Measurements from ENCODE around the gene COL4A2.

COL4A2 gene

DNA sequence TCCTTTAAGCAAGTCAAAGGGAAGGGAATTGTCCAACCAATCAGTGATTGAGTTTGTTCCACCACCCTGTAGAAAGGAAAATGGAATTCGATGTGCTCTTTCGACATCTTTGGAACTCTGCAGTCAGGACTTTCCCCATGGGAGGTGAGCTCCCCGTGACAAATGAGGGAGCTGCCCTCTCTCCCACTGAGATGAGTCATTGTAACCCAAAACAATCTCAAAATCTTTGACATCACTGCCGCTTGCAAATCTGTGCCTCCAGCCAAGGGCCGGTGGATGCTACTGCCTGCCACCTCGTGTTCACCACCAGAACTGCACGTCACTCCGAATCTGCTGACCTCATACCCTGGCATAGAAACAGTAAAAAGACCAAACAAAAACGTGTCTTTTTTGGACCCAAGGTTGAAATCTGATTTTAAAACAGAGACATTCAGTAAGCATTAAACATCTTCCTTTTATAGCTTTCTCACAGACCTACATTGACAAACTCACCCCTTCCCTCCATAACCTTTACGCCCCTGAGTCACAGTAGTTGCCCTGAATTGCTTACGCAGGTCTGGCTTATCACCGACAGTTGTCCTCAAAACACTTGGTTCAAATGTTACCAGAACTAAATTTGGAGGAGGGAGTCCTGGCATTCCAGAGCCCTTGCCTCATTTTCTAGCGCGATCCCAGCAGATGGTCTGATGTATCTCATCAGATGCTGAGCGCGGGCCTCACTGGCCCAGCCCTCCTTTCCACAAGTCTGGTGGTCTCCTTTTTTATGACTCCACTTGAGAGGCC lies 105.2 kb downstream of the COL4A2 start (continued):
- TF ChIP-seq, protein P1, sequence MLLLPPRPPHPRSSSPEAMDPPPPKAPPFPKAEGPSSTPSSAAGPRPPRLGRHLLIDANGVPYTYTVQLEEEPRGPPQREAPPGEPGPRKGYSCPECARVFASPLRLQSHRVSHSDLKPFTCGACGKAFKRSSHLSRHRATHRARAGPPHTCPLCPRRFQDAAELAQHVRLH (tag by site-specific recombination; IDR thresholded peaks at IDR 0.05): no peak
- TF ChIP-seq ZNF184 (tag by site-specific recombination; IDR thresholded peaks at IDR 0.05): 0 out of 2 replicates have a peak, but pooled peaks have one; percentile 74
- TF ChIP-seq ZNF629 (tag by site-specific recombination; IDR thresholded peaks at IDR 0.05): peak; percentile 99
- TF ChIP-seq GLIS1 (tag by site-specific recombination; IDR thresholded peaks at IDR 0.05): peak; percentile 94
- peak; percentile 93 for TF ChIP-seq IKZF3 (tag by site-specific recombination; IDR thresholded peaks at IDR 0.05)
- no peak for TF ChIP-seq ZNF548 (tag by site-specific recombination; IDR thresholded peaks at IDR 0.05)
- TF ChIP-seq, protein P2, sequence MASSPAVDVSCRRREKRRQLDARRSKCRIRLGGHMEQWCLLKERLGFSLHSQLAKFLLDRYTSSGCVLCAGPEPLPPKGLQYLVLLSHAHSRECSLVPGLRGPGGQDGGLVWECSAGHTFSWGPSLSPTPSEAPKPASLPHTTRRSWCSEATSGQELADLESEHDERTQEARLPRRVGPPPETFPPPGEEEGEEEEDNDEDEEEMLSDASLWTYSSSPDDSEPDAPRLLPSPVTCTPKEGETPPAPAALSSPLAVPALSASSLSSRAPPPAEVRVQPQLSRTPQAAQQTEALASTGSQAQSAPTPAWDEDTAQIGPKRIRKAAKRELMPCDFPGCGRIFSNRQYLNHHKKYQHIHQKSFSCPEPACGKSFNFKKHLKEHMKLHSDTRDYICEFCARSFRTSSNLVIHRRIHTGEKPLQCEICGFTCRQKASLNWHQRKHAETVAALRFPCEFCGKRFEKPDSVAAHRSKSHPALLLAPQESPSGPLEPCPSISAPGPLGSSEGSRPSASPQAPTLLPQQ (tag by site-specific recombination; IDR thresholded peaks at IDR 0.05): 0 out of 2 replicates have a peak, but pooled peaks have one; percentile 19
- TF ChIP-seq, protein P3, sequence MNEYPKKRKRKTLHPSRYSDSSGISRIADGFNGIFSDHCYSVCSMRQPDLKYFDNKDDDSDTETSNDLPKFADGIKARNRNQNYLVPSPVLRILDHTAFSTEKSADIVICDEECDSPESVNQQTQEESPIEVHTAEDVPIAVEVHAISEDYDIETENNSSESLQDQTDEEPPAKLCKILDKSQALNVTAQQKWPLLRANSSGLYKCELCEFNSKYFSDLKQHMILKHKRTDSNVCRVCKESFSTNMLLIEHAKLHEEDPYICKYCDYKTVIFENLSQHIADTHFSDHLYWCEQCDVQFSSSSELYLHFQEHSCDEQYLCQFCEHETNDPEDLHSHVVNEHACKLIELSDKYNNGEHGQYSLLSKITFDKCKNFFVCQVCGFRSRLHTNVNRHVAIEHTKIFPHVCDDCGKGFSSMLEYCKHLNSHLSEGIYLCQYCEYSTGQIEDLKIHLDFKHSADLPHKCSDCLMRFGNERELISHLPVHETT (tag by site-specific recombination; IDR thresholded peaks at IDR 0.05): 0 out of 2 replicates have a peak, but pooled peaks have one; percentile 77
- TF ChIP-seq, protein P4, sequence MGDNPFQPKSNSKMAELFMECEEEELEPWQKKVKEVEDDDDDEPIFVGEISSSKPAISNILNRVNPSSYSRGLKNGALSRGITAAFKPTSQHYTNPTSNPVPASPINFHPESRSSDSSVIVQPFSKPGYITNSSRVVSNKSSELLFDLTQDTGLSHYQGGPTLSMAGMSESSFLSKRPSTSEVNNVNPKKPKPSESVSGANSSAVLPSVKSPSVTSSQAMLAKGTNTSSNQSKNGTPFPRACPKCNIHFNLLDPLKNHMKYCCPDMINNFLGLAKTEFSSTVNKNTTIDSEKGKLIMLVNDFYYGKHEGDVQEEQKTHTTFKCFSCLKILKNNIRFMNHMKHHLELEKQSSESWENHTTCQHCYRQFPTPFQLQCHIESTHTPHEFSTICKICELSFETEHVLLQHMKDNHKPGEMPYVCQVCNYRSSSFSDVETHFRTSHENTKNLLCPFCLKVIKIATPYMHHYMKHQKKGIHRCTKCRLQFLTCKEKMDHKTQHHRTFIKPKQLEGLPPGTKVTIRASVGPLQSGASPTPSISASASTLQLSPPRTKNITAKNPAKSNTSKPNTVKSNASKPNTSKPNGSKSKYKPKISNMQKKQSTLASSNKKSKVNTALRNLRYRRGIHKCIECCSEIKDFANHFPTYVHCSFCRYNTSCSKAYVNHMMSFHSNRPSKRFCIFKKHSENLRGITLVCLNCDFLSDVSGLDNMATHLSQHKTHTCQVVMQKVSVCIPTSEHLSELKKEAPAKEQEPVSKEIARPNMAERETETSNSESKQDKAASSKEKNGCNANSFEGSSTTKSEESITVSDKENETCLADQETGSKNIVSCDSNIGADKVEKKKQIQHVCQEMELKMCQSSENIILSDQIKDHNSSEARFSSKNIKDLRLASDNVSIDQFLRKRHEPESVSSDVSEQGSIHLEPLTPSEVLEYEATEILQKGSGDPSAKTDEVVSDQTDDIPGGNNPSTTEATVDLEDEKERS (tag by site-specific recombination; IDR thresholded peaks at IDR 0.05): no peak
- TF ChIP-seq ZNF561 (tag by site-specific recombination; IDR thresholded peaks at IDR 0.05; ENCODE audit: borderline replicate concordance): peak; percentile 96
- TF ChIP-seq KLF1 (tag by site-specific recombination; IDR thresholded peaks at IDR 0.05): peak; percentile 29; the same call in 1 of the 2 replicates
- TF ChIP-seq GLI2 (tag by site-specific recombination; IDR thresholded peaks at IDR 0.05; ENCODE audit: borderline replicate concordance, low read depth): no peak
- no peak for TF ChIP-seq TRIM28 (IDR thresholded peaks at IDR 0.05; ENCODE audit: borderline replicate concordance, low read length)
- TF ChIP-seq SALL2 (tag by site-specific recombination; IDR thresholded peaks at IDR 0.05; ENCODE audit: borderline replicate concordance): no peak
- no peak for TF ChIP-seq ZNF416 (tag by site-specific recombination; IDR thresholded peaks at IDR 0.05)
- no peak for TF ChIP-seq ZNF19 (tag by site-specific recombination; IDR thresholded peaks at IDR 0.05; ENCODE audit: low read depth)
- no peak for TF ChIP-seq EGR2 (tag by site-specific recombination; IDR thresholded peaks at IDR 0.05; ENCODE audit: low read depth)
- TF ChIP-seq, protein P5, sequence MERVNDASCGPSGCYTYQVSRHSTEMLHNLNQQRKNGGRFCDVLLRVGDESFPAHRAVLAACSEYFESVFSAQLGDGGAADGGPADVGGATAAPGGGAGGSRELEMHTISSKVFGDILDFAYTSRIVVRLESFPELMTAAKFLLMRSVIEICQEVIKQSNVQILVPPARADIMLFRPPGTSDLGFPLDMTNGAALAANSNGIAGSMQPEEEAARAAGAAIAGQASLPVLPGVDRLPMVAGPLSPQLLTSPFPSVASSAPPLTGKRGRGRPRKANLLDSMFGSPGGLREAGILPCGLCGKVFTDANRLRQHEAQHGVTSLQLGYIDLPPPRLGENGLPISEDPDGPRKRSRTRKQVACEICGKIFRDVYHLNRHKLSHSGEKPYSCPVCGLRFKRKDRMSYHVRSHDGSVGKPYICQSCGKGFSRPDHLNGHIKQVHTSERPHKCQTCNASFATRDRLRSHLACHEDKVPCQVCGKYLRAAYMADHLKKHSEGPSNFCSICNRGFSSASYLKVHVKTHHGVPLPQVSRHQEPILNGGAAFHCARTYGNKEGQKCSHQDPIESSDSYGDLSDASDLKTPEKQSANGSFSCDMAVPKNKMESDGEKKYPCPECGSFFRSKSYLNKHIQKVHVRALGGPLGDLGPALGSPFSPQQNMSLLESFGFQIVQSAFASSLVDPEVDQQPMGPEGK (tag by site-specific recombination; IDR thresholded peaks at IDR 0.05): peak; percentile 50
- TF ChIP-seq HOXD13 (CRISPR knock-in tag; IDR thresholded peaks at IDR 0.05; ENCODE audit: borderline replicate concordance): no peak
- no peak for TF ChIP-seq ZNF571 (tag by site-specific recombination; IDR thresholded peaks at IDR 0.05)
- peak; percentile 89 for TF ChIP-seq ZIC2 (tag by site-specific recombination; IDR thresholded peaks at IDR 0.05)
- peak; percentile 60; the same call in 1 of the 2 replicates for TF ChIP-seq ZNF394 (tag by site-specific recombination; IDR thresholded peaks at IDR 0.05; ENCODE audit: borderline replicate concordance)
- peak; percentile 93 for TF ChIP-seq ZNF366 (tag by site-specific recombination; conservative IDR thresholded peaks at IDR 0.05)
- TF ChIP-seq ZNF529 (tag by site-specific recombination; IDR thresholded peaks at IDR 0.05; ENCODE audit: insufficient replicate concordance): no peak
- TF ChIP-seq ZNF121 (tag by site-specific recombination; IDR thresholded peaks at IDR 0.05): no peak
- TF ChIP-seq, protein P6, sequence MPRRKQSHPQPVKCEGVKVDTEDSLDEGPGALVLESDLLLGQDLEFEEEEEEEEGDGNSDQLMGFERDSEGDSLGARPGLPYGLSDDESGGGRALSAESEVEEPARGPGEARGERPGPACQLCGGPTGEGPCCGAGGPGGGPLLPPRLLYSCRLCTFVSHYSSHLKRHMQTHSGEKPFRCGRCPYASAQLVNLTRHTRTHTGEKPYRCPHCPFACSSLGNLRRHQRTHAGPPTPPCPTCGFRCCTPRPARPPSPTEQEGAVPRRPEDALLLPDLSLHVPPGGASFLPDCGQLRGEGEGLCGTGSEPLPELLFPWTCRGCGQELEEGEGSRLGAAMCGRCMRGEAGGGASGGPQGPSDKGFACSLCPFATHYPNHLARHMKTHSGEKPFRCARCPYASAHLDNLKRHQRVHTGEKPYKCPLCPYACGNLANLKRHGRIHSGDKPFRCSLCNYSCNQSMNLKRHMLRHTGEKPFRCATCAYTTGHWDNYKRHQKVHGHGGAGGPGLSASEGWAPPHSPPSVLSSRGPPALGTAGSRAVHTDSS (tag by site-specific recombination; IDR thresholded peaks at IDR 0.05): no peak
- TF ChIP-seq ZNF341 (tag by site-specific recombination; IDR thresholded peaks at IDR 0.05; ENCODE audit: low read depth): no peak
- peak; percentile 72 for TF ChIP-seq KLF10 (tag by site-specific recombination; IDR thresholded peaks at IDR 0.05)
- TF ChIP-seq ZNF549 (tag by site-specific recombination; IDR thresholded peaks at IDR 0.05): no peak
- no peak for TF ChIP-seq ZNF677 (tag by site-specific recombination; IDR thresholded peaks at IDR 0.05)
- TF ChIP-seq ZNF654 (tag by site-specific recombination; IDR thresholded peaks at IDR 0.05; ENCODE audit: low read depth): peak; percentile 55
